Neural progenitor cell (in vitro differentiated cells): Measurements from ENCODE around the gene SLC25A13.

Experiments used
- CTCF ChIP-seq: fragments of 200-600 bp; sonication (generic); IDR thresholded peaks from 2 replicates; pipeline ENCODE4 v1.5.1; 2017; ENCODE audit warnings: antibody characterized with exemption, mild to moderate bottlenecking
- EZH2 ChIP-seq: fragments of 200-600 bp; sonication (generic); IDR thresholded peaks from 2 replicates; pipeline ENCODE4 v1.6.1; 2017; ENCODE audit warnings: antibody characterized with exemption, mild to moderate bottlenecking, moderate library complexity
- EZH2phosphoT487 ChIP-seq: fragments of 200-600 bp; sonication (generic); IDR thresholded peaks from 2 replicates; pipeline ENCODE4 v1.6.1; 2017; ENCODE audit warnings: antibody characterized with exemption

- TF ChIP-seq EZH2phosphoT487 (no peak), EZH2 (no peak), CTCF (no peak)
These were observed 142.6 kb downstream of the SLC25A13 start for GRCh38 chr7:96179341-96179740.
